Activated CD4-positive, alpha-beta T cell treated with anti-CD3 and anti-CD28 coated beads, Interleukin-2, amount 10 ng/mL, durations not matched to agents 7 days and 5 days (primary cell): ENCODE measurements around the gene OR13J1. TPM values are rescaled to one million over a fixed set of nuclear protein-coding genes. Genes with fewer than 3 reads are reported as not detected.

Experiments used
- CTCF ChIA-PET: fragments of 350-600 bp; sonication (Branson Sonifier 250); formaldehyde crosslinking; loops from one replicate; lab custom pipeline; 2021; ENCODE audit warnings: antibody characterized with exemption; lab: Charles Lee
- POLR2A ChIA-PET: fragments of 350-600 bp; sonication (Branson Sonifier 250); formaldehyde crosslinking; loops from one replicate; lab custom pipeline; 2021; ENCODE audit warnings: antibody characterized with exemption; lab: Charles Lee
- DNase-seq: peaks from one replicate; pipeline ENCODE4 v3.0.0-alpha.2; 2020
- H3K27ac Mint-ChIP-seq: one replicate; pipeline ENCODE4 v1.8.0; 2021; ENCODE audit warnings: mild to moderate bottlenecking, moderate library complexity, mixed read lengths
- H3K27me3 Mint-ChIP-seq: one replicate; pipeline ENCODE4 v1.8.0; 2021; ENCODE audit warnings: mixed read lengths
- H3K36me3 Mint-ChIP-seq: one replicate; pipeline ENCODE4 v1.8.0; 2021; ENCODE audit warnings: low read depth, mixed read lengths
- H3K4me1 Mint-ChIP-seq: one replicate; pipeline ENCODE4 v1.8.0; 2021; ENCODE audit warnings: mixed read lengths
- H3K4me3 Mint-ChIP-seq: one replicate; pipeline ENCODE4 v1.8.0; 2021; ENCODE audit warnings: mild to moderate bottlenecking, moderate library complexity, mixed read lengths
- H3K9me3 Mint-ChIP-seq: one replicate; pipeline ENCODE4 v1.8.0; 2021; ENCODE audit warnings: mixed read lengths
- total RNA-seq, 2 experiments: library from RNA; stranded (reverse); gene quantifications; one replicate each; pipeline ENCODE4 v1.2.3, GENCODE V29; 2021

The OR13J1 gene
- total RNA-seq, 2 experiments from 2014 or later: not detected

- no peak for DNase-seq
- Mint-ChIP-seq H3K27me3 (no peaks in the 10 kb centered on the region), H3K4me3 (no peak within 1 kb of the TSS), H3K4me1 (peaks cover 50% of the 10 kb centered on the region), H3K27ac (peak within 1 kb of the TSS; percentile 97), H3K9me3 (no peaks in the 10 kb centered on the region), H3K36me3 (peaks cover 1% of the 10 kb centered on the region)
- ChIA-PET CTCF (no interaction called here), POLR2A (no interaction called here)
Observed at GRCh38 chr9:35909274-35909673, 39.1 kb upstream of the OR13J1 start, which contains the start of gene SPAAR. TSS of gene SPAAR (plus strand) at chr9:35909490. CDS start at chr9:35910464, 974 bp downstream.

- no peaks in the 10 kb centered on the region for H3K9me3 Mint-ChIP-seq
- H3K27ac Mint-ChIP-seq: peak overlapping the region; percentile 76
- no peaks in the 10 kb centered on the region for H3K27me3 Mint-ChIP-seq
- peaks cover 1% of the 10 kb centered on the region for H3K36me3 Mint-ChIP-seq
- H3K4me1 Mint-ChIP-seq: peaks cover 50% of the 10 kb centered on the region
- H3K4me3 Mint-ChIP-seq: no peak overlapping the region
- DNase-seq: no peak
- POLR2A ChIA-PET: no interaction called here
- CTCF ChIA-PET: no interaction called here
Observed at GRCh38 chr9:35908504-35909125, 38.4 kb upstream of the OR13J1 start.

GRCh38 chr9:35907711-35908503 lies 37.7 kb upstream of the OR13J1 start:
- Mint-ChIP-seq H3K36me3 (peaks cover 1% of the 10 kb centered on the region), H3K4me1 (peaks cover 54% of the 10 kb centered on the region), H3K9me3 (no peaks in the 10 kb centered on the region), H3K4me3 (no peak overlapping the region), H3K27ac (peak overlapping the region; percentile 76), H3K27me3 (no peaks in the 10 kb centered on the region)
- ChIA-PET CTCF (interaction anchor here (1.1 kb wide), 1 partner anchor 33 kb away, joined by 3 read pairs; no protein-coding TSS in a partner anchor), POLR2A (interaction anchor here (0.6 kb wide), 1 partner anchor 14 kb away, joined by 4 read pairs; no protein-coding TSS in a partner anchor)
- DNase-seq: no peak

- peaks cover 1% of the 10 kb centered on the region for H3K36me3 Mint-ChIP-seq
- H3K4me3 Mint-ChIP-seq: no peak overlapping the region
- H3K4me1 Mint-ChIP-seq: peaks cover 53% of the 10 kb centered on the region
- POLR2A ChIA-PET: interaction anchor here (0.6 kb wide), 1 partner anchor 13 kb away, joined by 4 read pairs; no protein-coding TSS in a partner anchor
- H3K27ac Mint-ChIP-seq: peak overlapping the region; percentile 57
- DNase-seq: no peak
- no peaks in the 10 kb centered on the region for H3K27me3 Mint-ChIP-seq
- no peaks in the 10 kb centered on the region for H3K9me3 Mint-ChIP-seq
- CTCF ChIA-PET: interaction anchor here (1.1 kb wide), 1 partner anchor 34 kb away, joined by 3 read pairs; no protein-coding TSS in a partner anchor
Observed at GRCh38 chr9:35906923-35907699, 36.9 kb upstream of the OR13J1 start.

GRCh38 chr9:35905912-35906679 lies 35.9 kb upstream of the OR13J1 start, which contains the start of gene HRCT1:
TSS of gene HRCT1 (plus strand) at chr9:35906202. CDS start at chr9:35906288, 86 bp downstream.
- no peak for DNase-seq
- CTCF ChIA-PET: interaction anchor here (0.6 kb wide), 2 partner anchors 136 to 643 kb away, joined by 3 read pairs; no protein-coding TSS in a partner anchor
- peaks cover 45% of the 10 kb centered on the region for H3K4me1 Mint-ChIP-seq
- POLR2A ChIA-PET: no interaction called here
- H3K27me3 Mint-ChIP-seq: peaks cover 3% of the 10 kb centered on the region
- H3K4me3 Mint-ChIP-seq: no peak within 1 kb of the TSS
- H3K9me3 Mint-ChIP-seq: no peaks in the 10 kb centered on the region
- no peak within 1 kb of the TSS for H3K27ac Mint-ChIP-seq
- peaks cover 1% of the 10 kb centered on the region for H3K36me3 Mint-ChIP-seq

- Mint-ChIP-seq H3K27ac (peak overlapping the region; percentile 4), H3K36me3 (no peaks in the 10 kb centered on the region), H3K9me3 (no peaks in the 10 kb centered on the region), H3K4me1 (peaks cover 36% of the 10 kb centered on the region), H3K4me3 (no peak overlapping the region), H3K27me3 (peaks cover 6% of the 10 kb centered on the region)
- no peak for DNase-seq
- ChIA-PET CTCF (interaction anchor here (0.6 to 1.5 kb wide), 4 partner anchors 50 to 644 kb away, joined by 3 to 4 read pairs (median 4); no protein-coding TSS in a partner anchor), POLR2A (no interaction called here)
Observed at GRCh38 chr9:35905051-35905781, 35.0 kb upstream of the OR13J1 start.

GRCh38 chr9:35904338-35904737 lies 34.1 kb upstream of the OR13J1 start:
- no peak for DNase-seq
- Mint-ChIP-seq H3K27ac (no peak overlapping the region), H3K4me1 (peaks cover 31% of the 10 kb centered on the region), H3K36me3 (no peaks in the 10 kb centered on the region), H3K9me3 (no peaks in the 10 kb centered on the region), H3K4me3 (no peak overlapping the region), H3K27me3 (peaks cover 7% of the 10 kb centered on the region)
- POLR2A ChIA-PET: no interaction called here
- CTCF ChIA-PET: interaction anchor here (1.0 to 1.5 kb wide), 2 partner anchors 50 to 119 kb away, joined by 4 read pairs; no protein-coding TSS in a partner anchor

- CTCF ChIA-PET: interaction anchor here (0.8 to 2.0 kb wide), 6 partner anchors 8 to 77 kb away, joined by 3 to 8 read pairs (median 4); no protein-coding TSS in a partner anchor
- H3K36me3 Mint-ChIP-seq: no peaks in the 10 kb centered on the region
- H3K27me3 Mint-ChIP-seq: peaks cover 17% of the 10 kb centered on the region
- no peak overlapping the region for H3K27ac Mint-ChIP-seq
- no peak overlapping the region for H3K4me3 Mint-ChIP-seq
- peak; percentile 73 for DNase-seq
- H3K4me1 Mint-ChIP-seq: peaks cover 18% of the 10 kb centered on the region
- POLR2A ChIA-PET: no interaction called here
- H3K9me3 Mint-ChIP-seq: no peaks in the 10 kb centered on the region
Observed at GRCh38 chr9:35903049-35903448, 32.8 kb upstream of the OR13J1 start.

GRCh38 chr9:35899021-35899420 lies 28.8 kb upstream of the OR13J1 start:
- peaks cover 28% of the 10 kb centered on the region for H3K27me3 Mint-ChIP-seq
- ChIA-PET CTCF (interaction anchor here (1.2 kb wide), 1 partner anchor 17 kb away, joined by 3 read pairs; no protein-coding TSS in a partner anchor), POLR2A (no interaction called here)
- DNase-seq: no peak
- H3K4me1 Mint-ChIP-seq: peaks cover 6% of the 10 kb centered on the region
- no peaks in the 10 kb centered on the region for H3K9me3 Mint-ChIP-seq
- no peaks in the 10 kb centered on the region for H3K36me3 Mint-ChIP-seq
- no peak overlapping the region for H3K27ac Mint-ChIP-seq
- no peak overlapping the region for H3K4me3 Mint-ChIP-seq

GRCh38 chr9:35898337-35898736 lies 28.1 kb upstream of the OR13J1 start:
- Mint-ChIP-seq H3K36me3 (no peaks in the 10 kb centered on the region), H3K27ac (no peak overlapping the region), H3K4me1 (peaks cover 6% of the 10 kb centered on the region), H3K27me3 (peaks cover 35% of the 10 kb centered on the region), H3K9me3 (no peaks in the 10 kb centered on the region), H3K4me3 (no peak overlapping the region)
- POLR2A ChIA-PET: interaction anchor here (0.7 kb wide), 1 partner anchor 370 kb away, joined by 3 read pairs; no protein-coding TSS in a partner anchor
- DNase-seq: no peak
- CTCF ChIA-PET: interaction anchor here (1.2 kb wide), 1 partner anchor 16 kb away, joined by 3 read pairs; no protein-coding TSS in a partner anchor
